BE2C (cell line): Measurements from ENCODE around the gene COMP.

ENCODE experiments used
- DNase-seq: peaks from one replicate; pipeline ENCODE4 v3.0.0-alpha.2; 2020
- H3K27me3 ChIP-seq: fragments of 250-450 bp; sonication (Bioruptor Pico); 2 replicates; pipeline ENCODE4 v1.5.1; 2020; ENCODE audit warnings: mild to moderate bottlenecking
- H3K36me3 ChIP-seq: fragments of 250-450 bp; sonication (Bioruptor Pico); 2 replicates; pipeline ENCODE4 v1.5.1; 2020; ENCODE audit warnings: mild to moderate bottlenecking
- H3K4me1 ChIP-seq: fragments of 250-450 bp; sonication (Bioruptor Pico); 2 replicates; pipeline ENCODE4 v1.5.1; 2020
- H3K4me3 ChIP-seq: 2 replicates; pipeline ENCODE4 v1.5.1; 2011; ENCODE audit warnings: low read depth, low read length
- H3K9me3 ChIP-seq: fragments of 250-450 bp; sonication (Bioruptor Pico); 2 replicates; pipeline ENCODE4 v1.5.1; 2020
- TF ChIP-seq, protein P1 (sequence below): IDR thresholded peaks from 2 replicates; pipeline ENCODE4 v1.5.1; 2012; ENCODE audit warnings: mild to moderate bottlenecking, low read depth, low read length

The COMP gene

DNA sequence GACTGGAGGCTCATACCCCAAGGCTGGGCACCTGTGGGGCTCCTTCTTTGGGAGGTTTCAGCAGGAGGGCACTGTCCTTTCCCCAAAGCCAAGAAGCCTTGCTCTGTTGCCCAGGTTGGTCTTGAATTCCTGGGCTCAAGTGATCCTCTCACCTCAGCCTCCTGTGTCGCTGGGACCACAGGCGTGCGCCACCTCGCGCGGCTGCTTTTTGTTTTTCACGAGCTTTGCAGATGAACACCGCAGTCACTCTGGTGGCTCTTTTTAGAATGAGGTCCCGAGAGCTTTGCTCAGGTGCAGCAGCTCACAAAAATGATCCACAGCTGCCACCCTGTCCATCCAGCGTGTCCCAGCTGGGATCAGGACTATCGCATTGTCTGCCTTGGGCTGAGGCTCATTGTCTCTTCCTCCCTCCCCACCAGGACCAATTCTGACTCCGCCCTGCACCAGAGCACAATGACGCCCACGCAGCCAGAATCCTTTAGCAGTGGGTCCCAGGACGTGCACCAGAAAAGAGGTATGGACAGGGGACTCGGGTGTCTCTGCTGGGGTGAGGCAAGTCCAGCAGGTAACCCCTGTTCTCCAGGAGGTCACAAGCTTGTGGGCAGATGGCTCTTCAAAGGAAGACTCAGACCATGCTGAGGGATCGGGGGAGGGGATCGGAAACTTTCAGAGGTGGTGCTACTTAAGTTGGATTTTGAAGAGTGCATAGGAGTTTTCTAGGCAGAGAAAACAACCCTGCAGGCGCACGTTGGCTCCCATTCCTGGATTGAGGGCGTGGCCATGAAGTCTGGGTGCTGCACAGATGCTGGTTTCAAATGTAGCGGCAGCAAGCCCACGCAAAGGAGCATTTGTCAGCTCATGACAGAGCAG lies 41.5 kb downstream of the COMP start:
- no peak overlapping the region for H3K4me3 ChIP-seq
- no peak for DNase-seq
- H3K9me3 ChIP-seq = no peaks in the 10 kb centered on the region
- TF ChIP-seq, protein P1, sequence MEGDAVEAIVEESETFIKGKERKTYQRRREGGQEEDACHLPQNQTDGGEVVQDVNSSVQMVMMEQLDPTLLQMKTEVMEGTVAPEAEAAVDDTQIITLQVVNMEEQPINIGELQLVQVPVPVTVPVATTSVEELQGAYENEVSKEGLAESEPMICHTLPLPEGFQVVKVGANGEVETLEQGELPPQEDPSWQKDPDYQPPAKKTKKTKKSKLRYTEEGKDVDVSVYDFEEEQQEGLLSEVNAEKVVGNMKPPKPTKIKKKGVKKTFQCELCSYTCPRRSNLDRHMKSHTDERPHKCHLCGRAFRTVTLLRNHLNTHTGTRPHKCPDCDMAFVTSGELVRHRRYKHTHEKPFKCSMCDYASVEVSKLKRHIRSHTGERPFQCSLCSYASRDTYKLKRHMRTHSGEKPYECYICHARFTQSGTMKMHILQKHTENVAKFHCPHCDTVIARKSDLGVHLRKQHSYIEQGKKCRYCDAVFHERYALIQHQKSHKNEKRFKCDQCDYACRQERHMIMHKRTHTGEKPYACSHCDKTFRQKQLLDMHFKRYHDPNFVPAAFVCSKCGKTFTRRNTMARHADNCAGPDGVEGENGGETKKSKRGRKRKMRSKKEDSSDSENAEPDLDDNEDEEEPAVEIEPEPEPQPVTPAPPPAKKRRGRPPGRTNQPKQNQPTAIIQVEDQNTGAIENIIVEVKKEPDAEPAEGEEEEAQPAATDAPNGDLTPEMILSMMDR = no peak
- no peaks in the 10 kb centered on the region for H3K27me3 ChIP-seq
- H3K36me3 ChIP-seq = peaks cover 3% of the 10 kb centered on the region
- peaks cover 20% of the 10 kb centered on the region for H3K4me1 ChIP-seq

DNA sequence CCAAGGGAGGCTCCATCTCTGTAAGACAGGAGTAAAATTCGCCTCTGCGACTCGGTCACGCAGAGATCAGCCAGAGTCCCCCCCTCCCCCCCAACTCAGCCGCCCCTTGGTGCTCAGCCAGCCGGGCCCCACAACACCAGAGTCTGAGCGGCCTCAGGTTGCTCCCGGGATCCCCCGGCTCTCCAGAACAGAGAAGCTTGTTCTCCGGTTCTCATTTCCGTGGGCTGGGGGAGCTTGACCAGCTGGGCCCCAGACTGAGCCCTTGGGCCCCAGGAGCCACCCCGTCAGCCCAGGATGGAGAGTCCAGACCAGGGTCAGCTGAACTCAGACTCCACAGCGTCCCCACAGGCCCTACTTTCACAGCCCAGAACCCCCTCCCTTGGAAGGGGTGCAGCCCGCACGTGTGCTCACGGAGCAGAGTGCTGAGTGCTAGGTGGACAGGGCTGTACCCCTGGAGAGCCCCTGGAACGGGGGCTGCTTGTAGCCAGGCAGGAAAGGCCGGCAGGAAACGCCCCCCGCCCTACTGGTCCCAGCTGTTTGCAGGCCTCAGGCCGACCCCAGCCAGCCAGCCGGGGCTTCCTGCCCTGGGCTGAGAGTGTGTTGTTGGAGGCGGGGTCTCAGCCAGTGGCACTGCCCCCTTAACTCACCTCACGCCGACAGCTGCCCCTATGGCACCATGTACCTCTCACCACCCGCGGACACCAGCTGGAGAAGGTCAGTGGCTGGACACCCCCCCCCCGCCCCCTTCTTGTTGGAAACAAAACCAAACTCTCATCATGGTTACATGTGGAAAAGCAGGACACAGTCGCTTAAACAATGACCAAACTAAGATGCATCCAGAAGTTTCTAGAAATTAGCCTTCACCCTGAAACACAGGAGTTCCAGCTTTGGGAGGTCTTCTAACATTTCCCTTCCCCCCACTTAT lies 44.4 kb downstream of the COMP start:
- Histone ChIP-seq H3K4me1 (peaks cover 48% of the 10 kb centered on the region), H3K9me3 (no peaks in the 10 kb centered on the region), H3K27me3 (no peaks in the 10 kb centered on the region), H3K36me3 (no peaks in the 10 kb centered on the region; the same call in 1 of the 2 replicates), H3K4me3 (no peak overlapping the region)
- no peak for DNase-seq
- TF ChIP-seq, protein P1 = no peak

DNA sequence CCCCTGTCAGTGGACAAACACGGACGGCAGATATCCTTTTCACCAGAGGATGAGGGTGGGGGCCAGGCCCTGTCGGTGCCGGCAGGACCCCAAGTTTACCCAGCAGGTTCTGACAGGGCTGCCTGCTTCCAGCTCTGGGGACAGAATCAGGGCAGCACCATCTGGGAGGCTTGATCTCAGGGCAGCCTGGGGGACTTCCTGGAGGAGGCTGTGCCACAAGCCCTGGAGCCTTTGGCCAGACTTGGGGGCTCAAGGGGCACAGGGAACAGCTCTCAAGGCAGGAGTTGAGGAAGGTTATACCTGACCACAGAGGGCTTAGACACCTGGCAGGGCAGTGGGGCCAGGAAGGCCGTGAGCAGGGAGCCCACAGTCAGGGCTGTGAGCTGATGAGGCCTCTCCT lies 45.2 kb downstream of the COMP start:
- no peak for DNase-seq
- Histone ChIP-seq H3K4me3 (no peak overlapping the region), H3K27me3 (no peaks in the 10 kb centered on the region), H3K9me3 (no peaks in the 10 kb centered on the region), H3K36me3 (no peaks in the 10 kb centered on the region), H3K4me1 (peaks cover 55% of the 10 kb centered on the region)
- TF ChIP-seq, protein P1 = no peak

DNA sequence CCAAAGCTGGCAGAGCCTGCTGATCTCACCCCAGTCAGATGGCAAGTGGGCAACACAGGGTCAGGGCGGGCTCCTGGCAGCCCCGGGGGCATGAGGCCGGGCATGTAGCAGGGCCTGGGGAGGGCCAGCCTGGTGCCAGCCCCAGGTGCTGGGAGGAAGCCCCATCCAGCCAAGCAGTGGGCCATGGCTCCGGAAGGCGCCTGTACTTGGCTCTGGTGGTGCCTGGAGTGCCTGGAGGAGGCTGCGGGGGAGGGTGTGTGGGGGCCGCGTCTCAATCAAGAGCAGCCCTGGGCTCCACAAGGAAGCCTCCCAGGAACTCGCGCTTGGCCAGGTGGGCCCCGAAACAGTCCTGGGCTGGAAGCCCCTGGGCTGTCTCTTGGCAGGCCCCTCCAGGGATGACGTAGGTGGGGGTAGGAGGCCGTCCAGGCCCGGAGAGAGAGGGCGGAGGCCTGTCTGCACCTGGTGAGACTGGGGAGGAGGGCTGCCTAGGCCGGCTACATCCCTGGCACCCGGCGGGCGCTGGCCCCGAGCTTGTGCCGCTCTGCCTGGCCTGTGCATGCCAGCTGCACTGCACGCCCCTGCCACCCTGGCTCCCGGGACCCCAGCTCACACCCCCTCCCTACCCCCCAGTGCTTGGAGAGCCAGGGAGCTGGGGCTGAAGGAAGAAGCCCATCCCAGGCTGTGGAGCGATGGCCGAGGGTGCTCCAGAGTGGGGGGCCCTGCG lies 45.9 kb downstream of the COMP start:
- Histone ChIP-seq H3K36me3 (no peaks in the 10 kb centered on the region), H3K4me1 (peaks cover 55% of the 10 kb centered on the region), H3K27me3 (no peaks in the 10 kb centered on the region), H3K9me3 (no peaks in the 10 kb centered on the region), H3K4me3 (no peak overlapping the region)
- TF ChIP-seq, protein P1 = no peak
- peak; percentile 75 for DNase-seq

DNA sequence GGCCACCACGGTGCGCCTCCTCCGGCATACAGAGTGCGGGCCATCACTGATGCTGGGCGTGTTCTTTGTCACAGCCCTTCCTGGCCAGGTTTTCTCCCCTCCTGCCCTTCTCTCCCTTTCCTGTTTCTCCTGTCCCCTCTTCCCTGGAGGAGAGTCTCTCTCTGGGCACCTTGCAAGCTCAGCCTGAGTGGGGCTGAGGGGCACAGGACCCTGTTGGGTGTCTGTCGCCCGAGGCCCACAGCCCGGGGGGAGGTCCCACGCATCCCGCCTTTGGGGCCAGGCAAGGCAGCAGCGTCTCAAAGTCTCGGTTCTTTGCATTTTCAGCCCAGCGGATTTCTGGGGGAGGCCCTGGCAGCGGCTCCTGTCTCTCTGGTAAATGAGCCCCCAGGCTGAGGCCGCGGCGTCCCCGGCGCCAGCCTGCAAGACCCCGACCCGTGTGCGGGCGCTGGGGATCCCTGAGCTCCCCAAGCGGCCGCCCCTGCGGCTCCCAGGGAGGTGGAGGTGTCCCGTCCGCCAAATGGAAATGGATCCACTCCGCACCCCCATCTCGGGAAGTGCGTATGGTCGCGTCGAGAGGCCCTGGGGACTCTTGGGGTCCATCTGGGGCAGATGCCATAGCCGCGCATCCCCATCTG lies 47.2 kb downstream of the COMP start:
- H3K27me3 ChIP-seq = no peaks in the 10 kb centered on the region
- peak overlapping the region; percentile 19; the same call in 1 of the 2 replicates for H3K4me3 ChIP-seq
- TF ChIP-seq, protein P1 = no peak
- H3K4me1 ChIP-seq = peaks cover 52% of the 10 kb centered on the region
- H3K36me3 ChIP-seq = no peaks in the 10 kb centered on the region
- no peak for DNase-seq
- H3K9me3 ChIP-seq = no peaks in the 10 kb centered on the region
